BE2C (cell line): Measurements from ENCODE around the gene MAGI2.

Experiments
- DNase-seq: peaks from one replicate; pipeline ENCODE4 v3.0.0-alpha.2; 2020
- H3K27me3 ChIP-seq: fragments of 250-450 bp; sonication (Bioruptor Pico); 2 replicates; pipeline ENCODE4 v1.5.1; 2020; ENCODE audit warnings: mild to moderate bottlenecking
- H3K36me3 ChIP-seq: fragments of 250-450 bp; sonication (Bioruptor Pico); 2 replicates; pipeline ENCODE4 v1.5.1; 2020; ENCODE audit warnings: mild to moderate bottlenecking
- H3K4me1 ChIP-seq: fragments of 250-450 bp; sonication (Bioruptor Pico); 2 replicates; pipeline ENCODE4 v1.5.1; 2020
- H3K4me3 ChIP-seq: 2 replicates; pipeline ENCODE4 v1.5.1; 2011; ENCODE audit warnings: low read depth, low read length
- H3K9me3 ChIP-seq: fragments of 250-450 bp; sonication (Bioruptor Pico); 2 replicates; pipeline ENCODE4 v1.5.1; 2020
- CTCF ChIP-seq: IDR thresholded peaks from 2 replicates; pipeline ENCODE4 v1.5.1; 2012; ENCODE audit warnings: mild to moderate bottlenecking, low read depth, low read length

Gene MAGI2

GRCh38 chr7:78792006-78792405 lies 661.5 kb downstream of the MAGI2 start:
- H3K4me1 ChIP-seq, result no peaks in the 10 kb centered on the region
- H3K9me3 ChIP-seq, result no peaks in the 10 kb centered on the region
- no peak for DNase-seq
- no peaks in the 10 kb centered on the region for H3K27me3 ChIP-seq
- no peaks in the 10 kb centered on the region for H3K36me3 ChIP-seq
- H3K4me3 ChIP-seq, result no peak overlapping the region
- no peak for TF ChIP-seq CTCF

- no peaks in the 10 kb centered on the region for H3K9me3 ChIP-seq
- no peak overlapping the region for H3K4me3 ChIP-seq
- no peaks in the 10 kb centered on the region for H3K27me3 ChIP-seq
- H3K4me1 ChIP-seq, result no peaks in the 10 kb centered on the region
- TF ChIP-seq CTCF, result no peak
- no peak for DNase-seq
- no peaks in the 10 kb centered on the region for H3K36me3 ChIP-seq
These were observed 665.0 kb downstream of the MAGI2 start for GRCh38 chr7:78788464-78788863.

GRCh38 chr7:78787854-78788253 lies 665.6 kb downstream of the MAGI2 start:
- H3K4me1 ChIP-seq, result no peaks in the 10 kb centered on the region
- H3K27me3 ChIP-seq, result no peaks in the 10 kb centered on the region
- H3K9me3 ChIP-seq, result no peaks in the 10 kb centered on the region
- no peak for DNase-seq
- no peak for TF ChIP-seq CTCF
- H3K36me3 ChIP-seq, result no peaks in the 10 kb centered on the region
- H3K4me3 ChIP-seq, result no peak overlapping the region

GRCh38 chr7:78786055-78786454 lies 667.4 kb downstream of the MAGI2 start:
- Histone ChIP-seq H3K9me3 (no peaks in the 10 kb centered on the region), H3K4me1 (no peaks in the 10 kb centered on the region), H3K27me3 (no peaks in the 10 kb centered on the region), H3K4me3 (no peak overlapping the region), H3K36me3 (no peaks in the 10 kb centered on the region)
- no peak for TF ChIP-seq CTCF
- no peak for DNase-seq

- DNase-seq, result no peak
- no peak for TF ChIP-seq CTCF
- Histone ChIP-seq H3K36me3 (no peaks in the 10 kb centered on the region), H3K27me3 (no peaks in the 10 kb centered on the region), H3K4me1 (no peaks in the 10 kb centered on the region), H3K9me3 (no peaks in the 10 kb centered on the region), H3K4me3 (no peak overlapping the region)
These were observed 670.1 kb downstream of the MAGI2 start for GRCh38 chr7:78783179-78783962.

GRCh38 chr7:78780560-78780959 lies 672.9 kb downstream of the MAGI2 start:
- Histone ChIP-seq H3K9me3 (no peaks in the 10 kb centered on the region), H3K4me3 (no peak overlapping the region), H3K27me3 (no peaks in the 10 kb centered on the region), H3K4me1 (no peaks in the 10 kb centered on the region), H3K36me3 (no peaks in the 10 kb centered on the region)
- DNase-seq, result no peak
- TF ChIP-seq CTCF, result no peak
